HEK293 (cell line): Measurements from ENCODE around the gene PACRG.

ENCODE experiments used
- MZF1 ChIP-seq: fragments of 450-650 bp; formaldehyde crosslinking; IDR thresholded peaks from 2 replicates; pipeline ENCODE4 v1.5.1; 2017; ENCODE audit warnings: missing biosample characterization, missing genetic modification characterization, borderline replicate concordance
- SALL2 ChIP-seq: fragments of 450-650 bp; formaldehyde crosslinking; IDR thresholded peaks from 2 replicates; pipeline ENCODE4 v1.5.0; 2017; ENCODE audit warnings: missing biosample characterization, mild to moderate bottlenecking, missing genetic modification characterization, borderline replicate concordance
- ZNF114 ChIP-seq: fragments of 450-650 bp; formaldehyde crosslinking; IDR thresholded peaks from 2 replicates; pipeline ENCODE4 v1.5.0; 2017; ENCODE audit warnings: missing biosample characterization, missing genetic modification characterization
- ZNF133 ChIP-seq: fragments of 450-650 bp; formaldehyde crosslinking; IDR thresholded peaks from 2 replicates; pipeline ENCODE4 v1.5.1; 2016; ENCODE audit warnings: missing biosample characterization, missing genetic modification characterization
- ZNF223 ChIP-seq: fragments of 450-650 bp; formaldehyde crosslinking; IDR thresholded peaks from 2 replicates; pipeline ENCODE4 v1.5.1; 2016; ENCODE audit warnings: missing biosample characterization, missing genetic modification characterization
- ZNF274 ChIP-seq, 2 experiments: fragments of 200-500 bp in 1 of 2; fragments of 450-650 bp in 1 of 2; sonication (Bioruptor generic) in 1 of 2; formaldehyde crosslinking in 1 of 2; IDR thresholded peaks; 2 replicates each; pipeline versions ENCODE4 v1.5.1 to v1.6.1; 2014 to 2016; ENCODE audit warnings: borderline replicate concordance in 1 of 2, inconsistent platforms in 1 of 2, low read length in 1 of 2, missing biosample characterization in 1 of 2, missing genetic modification characterization in 1 of 2
- ZNF837 ChIP-seq: fragments of 450-650 bp; formaldehyde crosslinking; IDR thresholded peaks from 2 replicates; pipeline ENCODE4 v1.5.1; 2016; ENCODE audit warnings: missing biosample characterization, missing genetic modification characterization
- ZSCAN16 ChIP-seq: fragments of 450-650 bp; formaldehyde crosslinking; IDR thresholded peaks from 2 replicates; pipeline ENCODE4 v1.5.1; 2016; ENCODE audit warnings: missing biosample characterization, missing genetic modification characterization
- TF ChIP-seq, protein P1 (sequence below): fragments of 450-650 bp; formaldehyde crosslinking; IDR thresholded peaks from 2 replicates; pipeline ENCODE4 v1.5.1; 2016; ENCODE audit warnings: missing biosample characterization, missing genetic modification characterization
- TF ChIP-seq, protein P2 (sequence below): fragments of 450-650 bp; formaldehyde crosslinking; IDR thresholded peaks from 2 replicates; pipeline ENCODE4 v1.5.1; 2016; ENCODE audit warnings: missing biosample characterization, missing genetic modification characterization
- TF ChIP-seq, protein P3 (sequence below): fragments of 450-650 bp; formaldehyde crosslinking; IDR thresholded peaks from 2 replicates; pipeline ENCODE4 v1.5.1; 2016; ENCODE audit warnings: missing biosample characterization, missing genetic modification characterization
- TF ChIP-seq, protein P4 (sequence below): fragments of 450-650 bp; formaldehyde crosslinking; IDR thresholded peaks from 2 replicates; pipeline ENCODE4 v1.5.1; 2016; ENCODE audit warnings: missing biosample characterization, missing genetic modification characterization, low read depth
- TF ChIP-seq, protein P5 (sequence below): fragments of 450-650 bp; formaldehyde crosslinking; IDR thresholded peaks from 2 replicates; pipeline ENCODE4 v1.5.1; 2016; ENCODE audit warnings: missing biosample characterization, missing genetic modification characterization
- TF ChIP-seq, protein P6 (sequence below): fragments of 450-650 bp; formaldehyde crosslinking; IDR thresholded peaks from 2 replicates; pipeline ENCODE4 v1.5.1; 2016; ENCODE audit warnings: missing biosample characterization, missing genetic modification characterization, low read depth

DNA sequence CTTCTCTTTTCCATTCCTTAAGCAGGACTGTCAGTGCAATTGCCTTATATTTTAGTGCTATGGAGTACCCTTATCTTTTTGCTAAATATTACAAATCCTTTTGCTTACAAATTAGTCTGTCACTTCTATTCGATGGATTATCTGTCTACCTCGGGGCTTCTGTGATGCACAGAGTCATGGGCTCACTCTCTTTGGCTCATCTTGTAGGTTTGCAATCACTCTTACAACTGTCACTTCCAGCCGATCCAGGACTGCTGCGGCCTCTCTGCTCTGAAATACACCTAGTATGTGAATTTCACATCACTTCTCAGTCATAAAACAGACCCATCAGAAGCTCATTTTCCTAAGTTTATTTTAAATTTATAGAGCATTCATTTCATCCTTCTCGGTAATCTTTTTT, 393.5 kb downstream of the PACRG start:
- TF ChIP-seq ZSCAN16 (tag by site-specific recombination) (no peak), ZNF223 (no peak), ZNF114 (tag by site-specific recombination) (no peak), ZNF837 (tag by site-specific recombination) (no peak), ZNF274 (IDR thresholded peaks at IDR 0.05; ENCODE audit: low read length) (no peak), ZNF274 (tag by site-specific recombination; IDR thresholded peaks at IDR 0.05; ENCODE audit: borderline replicate concordance) (no peak), MZF1 (tag by site-specific recombination) (no peak), ZNF133 (no peak), SALL2 (tag by site-specific recombination) (no peak)
- TF ChIP-seq, protein P1, sequence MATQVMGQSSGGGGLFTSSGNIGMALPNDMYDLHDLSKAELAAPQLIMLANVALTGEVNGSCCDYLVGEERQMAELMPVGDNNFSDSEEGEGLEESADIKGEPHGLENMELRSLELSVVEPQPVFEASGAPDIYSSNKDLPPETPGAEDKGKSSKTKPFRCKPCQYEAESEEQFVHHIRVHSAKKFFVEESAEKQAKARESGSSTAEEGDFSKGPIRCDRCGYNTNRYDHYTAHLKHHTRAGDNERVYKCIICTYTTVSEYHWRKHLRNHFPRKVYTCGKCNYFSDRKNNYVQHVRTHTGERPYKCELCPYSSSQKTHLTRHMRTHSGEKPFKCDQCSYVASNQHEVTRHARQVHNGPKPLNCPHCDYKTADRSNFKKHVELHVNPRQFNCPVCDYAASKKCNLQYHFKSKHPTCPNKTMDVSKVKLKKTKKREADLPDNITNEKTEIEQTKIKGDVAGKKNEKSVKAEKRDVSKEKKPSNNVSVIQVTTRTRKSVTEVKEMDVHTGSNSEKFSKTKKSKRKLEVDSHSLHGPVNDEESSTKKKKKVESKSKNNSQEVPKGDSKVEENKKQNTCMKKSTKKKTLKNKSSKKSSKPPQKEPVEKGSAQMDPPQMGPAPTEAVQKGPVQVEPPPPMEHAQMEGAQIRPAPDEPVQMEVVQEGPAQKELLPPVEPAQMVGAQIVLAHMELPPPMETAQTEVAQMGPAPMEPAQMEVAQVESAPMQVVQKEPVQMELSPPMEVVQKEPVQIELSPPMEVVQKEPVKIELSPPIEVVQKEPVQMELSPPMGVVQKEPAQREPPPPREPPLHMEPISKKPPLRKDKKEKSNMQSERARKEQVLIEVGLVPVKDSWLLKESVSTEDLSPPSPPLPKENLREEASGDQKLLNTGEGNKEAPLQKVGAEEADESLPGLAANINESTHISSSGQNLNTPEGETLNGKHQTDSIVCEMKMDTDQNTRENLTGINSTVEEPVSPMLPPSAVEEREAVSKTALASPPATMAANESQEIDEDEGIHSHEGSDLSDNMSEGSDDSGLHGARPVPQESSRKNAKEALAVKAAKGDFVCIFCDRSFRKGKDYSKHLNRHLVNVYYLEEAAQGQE: no peak
- TF ChIP-seq, protein P2, sequence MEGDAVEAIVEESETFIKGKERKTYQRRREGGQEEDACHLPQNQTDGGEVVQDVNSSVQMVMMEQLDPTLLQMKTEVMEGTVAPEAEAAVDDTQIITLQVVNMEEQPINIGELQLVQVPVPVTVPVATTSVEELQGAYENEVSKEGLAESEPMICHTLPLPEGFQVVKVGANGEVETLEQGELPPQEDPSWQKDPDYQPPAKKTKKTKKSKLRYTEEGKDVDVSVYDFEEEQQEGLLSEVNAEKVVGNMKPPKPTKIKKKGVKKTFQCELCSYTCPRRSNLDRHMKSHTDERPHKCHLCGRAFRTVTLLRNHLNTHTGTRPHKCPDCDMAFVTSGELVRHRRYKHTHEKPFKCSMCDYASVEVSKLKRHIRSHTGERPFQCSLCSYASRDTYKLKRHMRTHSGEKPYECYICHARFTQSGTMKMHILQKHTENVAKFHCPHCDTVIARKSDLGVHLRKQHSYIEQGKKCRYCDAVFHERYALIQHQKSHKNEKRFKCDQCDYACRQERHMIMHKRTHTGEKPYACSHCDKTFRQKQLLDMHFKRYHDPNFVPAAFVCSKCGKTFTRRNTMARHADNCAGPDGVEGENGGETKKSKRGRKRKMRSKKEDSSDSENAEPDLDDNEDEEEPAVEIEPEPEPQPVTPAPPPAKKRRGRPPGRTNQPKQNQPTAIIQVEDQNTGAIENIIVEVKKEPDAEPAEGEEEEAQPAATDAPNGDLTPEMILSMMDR: no peak
- TF ChIP-seq, protein P3, sequence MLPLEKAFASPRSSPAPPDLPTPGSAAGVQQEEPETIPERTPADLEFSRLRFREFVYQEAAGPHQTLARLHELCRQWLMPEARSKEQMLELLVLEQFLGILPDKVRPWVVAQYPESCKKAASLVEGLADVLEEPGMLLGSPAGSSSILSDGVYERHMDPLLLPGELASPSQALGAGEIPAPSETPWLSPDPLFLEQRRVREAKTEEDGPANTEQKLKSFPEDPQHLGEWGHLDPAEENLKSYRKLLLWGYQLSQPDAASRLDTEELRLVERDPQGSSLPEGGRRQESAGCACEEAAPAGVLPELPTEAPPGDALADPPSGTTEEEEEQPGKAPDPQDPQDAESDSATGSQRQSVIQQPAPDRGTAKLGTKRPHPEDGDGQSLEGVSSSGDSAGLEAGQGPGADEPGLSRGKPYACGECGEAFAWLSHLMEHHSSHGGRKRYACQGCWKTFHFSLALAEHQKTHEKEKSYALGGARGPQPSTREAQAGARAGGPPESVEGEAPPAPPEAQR: no peak
- TF ChIP-seq, protein P4, sequence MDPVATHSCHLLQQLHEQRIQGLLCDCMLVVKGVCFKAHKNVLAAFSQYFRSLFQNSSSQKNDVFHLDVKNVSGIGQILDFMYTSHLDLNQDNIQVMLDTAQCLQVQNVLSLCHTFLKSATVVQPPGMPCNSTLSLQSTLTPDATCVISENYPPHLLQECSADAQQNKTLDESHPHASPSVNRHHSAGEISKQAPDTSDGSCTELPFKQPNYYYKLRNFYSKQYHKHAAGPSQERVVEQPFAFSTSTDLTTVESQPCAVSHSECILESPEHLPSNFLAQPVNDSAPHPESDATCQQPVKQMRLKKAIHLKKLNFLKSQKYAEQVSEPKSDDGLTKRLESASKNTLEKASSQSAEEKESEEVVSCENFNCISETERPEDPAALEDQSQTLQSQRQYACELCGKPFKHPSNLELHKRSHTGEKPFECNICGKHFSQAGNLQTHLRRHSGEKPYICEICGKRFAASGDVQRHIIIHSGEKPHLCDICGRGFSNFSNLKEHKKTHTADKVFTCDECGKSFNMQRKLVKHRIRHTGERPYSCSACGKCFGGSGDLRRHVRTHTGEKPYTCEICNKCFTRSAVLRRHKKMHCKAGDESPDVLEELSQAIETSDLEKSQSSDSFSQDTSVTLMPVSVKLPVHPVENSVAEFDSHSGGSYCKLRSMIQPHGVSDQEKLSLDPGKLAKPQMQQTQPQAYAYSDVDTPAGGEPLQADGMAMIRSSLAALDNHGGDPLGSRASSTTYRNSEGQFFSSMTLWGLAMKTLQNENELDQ (tag by site-specific recombination): no peak
- TF ChIP-seq, protein P5, sequence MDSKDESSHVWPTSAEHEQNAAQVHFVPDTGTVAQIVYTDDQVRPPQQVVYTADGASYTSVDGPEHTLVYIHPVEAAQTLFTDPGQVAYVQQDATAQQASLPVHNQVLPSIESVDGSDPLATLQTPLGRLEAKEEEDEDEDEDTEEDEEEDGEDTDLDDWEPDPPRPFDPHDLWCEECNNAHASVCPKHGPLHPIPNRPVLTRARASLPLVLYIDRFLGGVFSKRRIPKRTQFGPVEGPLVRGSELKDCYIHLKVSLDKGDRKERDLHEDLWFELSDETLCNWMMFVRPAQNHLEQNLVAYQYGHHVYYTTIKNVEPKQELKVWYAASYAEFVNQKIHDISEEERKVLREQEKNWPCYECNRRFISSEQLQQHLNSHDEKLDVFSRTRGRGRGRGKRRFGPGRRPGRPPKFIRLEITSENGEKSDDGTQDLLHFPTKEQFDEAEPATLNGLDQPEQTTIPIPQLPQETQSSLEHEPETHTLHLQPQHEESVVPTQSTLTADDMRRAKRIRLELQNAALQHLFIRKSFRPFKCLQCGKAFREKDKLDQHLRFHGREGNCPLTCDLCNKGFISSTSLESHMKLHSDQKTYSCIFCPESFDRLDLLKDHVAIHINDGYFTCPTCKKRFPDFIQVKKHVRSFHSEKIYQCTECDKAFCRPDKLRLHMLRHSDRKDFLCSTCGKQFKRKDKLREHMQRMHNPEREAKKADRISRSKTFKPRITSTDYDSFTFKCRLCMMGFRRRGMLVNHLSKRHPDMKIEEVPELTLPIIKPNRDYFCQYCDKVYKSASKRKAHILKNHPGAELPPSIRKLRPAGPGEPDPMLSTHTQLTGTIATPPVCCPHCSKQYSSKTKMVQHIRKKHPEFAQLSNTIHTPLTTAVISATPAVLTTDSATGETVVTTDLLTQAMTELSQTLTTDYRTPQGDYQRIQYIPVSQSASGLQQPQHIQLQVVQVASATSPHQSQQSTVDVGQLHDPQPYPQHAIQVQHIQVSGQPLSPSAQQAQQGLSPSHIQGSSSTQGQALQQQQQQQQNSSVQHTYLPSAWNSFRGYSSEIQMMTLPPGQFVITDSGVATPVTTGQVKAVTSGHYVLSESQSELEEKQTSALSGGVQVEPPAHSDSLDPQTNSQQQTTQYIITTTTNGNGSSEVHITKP (tag by site-specific recombination): no peak
- TF ChIP-seq, protein P6, sequence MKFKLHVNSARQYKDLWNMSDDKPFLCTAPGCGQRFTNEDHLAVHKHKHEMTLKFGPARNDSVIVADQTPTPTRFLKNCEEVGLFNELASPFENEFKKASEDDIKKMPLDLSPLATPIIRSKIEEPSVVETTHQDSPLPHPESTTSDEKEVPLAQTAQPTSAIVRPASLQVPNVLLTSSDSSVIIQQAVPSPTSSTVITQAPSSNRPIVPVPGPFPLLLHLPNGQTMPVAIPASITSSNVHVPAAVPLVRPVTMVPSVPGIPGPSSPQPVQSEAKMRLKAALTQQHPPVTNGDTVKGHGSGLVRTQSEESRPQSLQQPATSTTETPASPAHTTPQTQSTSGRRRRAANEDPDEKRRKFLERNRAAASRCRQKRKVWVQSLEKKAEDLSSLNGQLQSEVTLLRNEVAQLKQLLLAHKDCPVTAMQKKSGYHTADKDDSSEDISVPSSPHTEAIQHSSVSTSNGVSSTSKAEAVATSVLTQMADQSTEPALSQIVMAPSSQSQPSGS (tag by site-specific recombination): no peak
